NCI-H460 (cell line): ENCODE results near the gene SMYD5. TPM values are rescaled to one million over a fixed set of nuclear protein-coding genes. Genes with fewer than 3 reads are reported as not detected.

Source experiments
- DNase-seq: peaks from one replicate; pipeline ENCODE4 v3.0.0-alpha.2; 2016; ENCODE audit warnings: low read depth; ENCODE audit errors: extremely low read depth
- total RNA-seq: library from RNA; depleted of rRNA; stranded (reverse); fragments of >200 nt; shearing (Covaris generic); gene quantifications from 2 replicates; pipeline ENCODE4 v1.2.3, GENCODE V29; 2014

The SMYD5 gene
- total RNA-seq, 1 experiment from 2014 or later = 48.9 TPM

DNA sequence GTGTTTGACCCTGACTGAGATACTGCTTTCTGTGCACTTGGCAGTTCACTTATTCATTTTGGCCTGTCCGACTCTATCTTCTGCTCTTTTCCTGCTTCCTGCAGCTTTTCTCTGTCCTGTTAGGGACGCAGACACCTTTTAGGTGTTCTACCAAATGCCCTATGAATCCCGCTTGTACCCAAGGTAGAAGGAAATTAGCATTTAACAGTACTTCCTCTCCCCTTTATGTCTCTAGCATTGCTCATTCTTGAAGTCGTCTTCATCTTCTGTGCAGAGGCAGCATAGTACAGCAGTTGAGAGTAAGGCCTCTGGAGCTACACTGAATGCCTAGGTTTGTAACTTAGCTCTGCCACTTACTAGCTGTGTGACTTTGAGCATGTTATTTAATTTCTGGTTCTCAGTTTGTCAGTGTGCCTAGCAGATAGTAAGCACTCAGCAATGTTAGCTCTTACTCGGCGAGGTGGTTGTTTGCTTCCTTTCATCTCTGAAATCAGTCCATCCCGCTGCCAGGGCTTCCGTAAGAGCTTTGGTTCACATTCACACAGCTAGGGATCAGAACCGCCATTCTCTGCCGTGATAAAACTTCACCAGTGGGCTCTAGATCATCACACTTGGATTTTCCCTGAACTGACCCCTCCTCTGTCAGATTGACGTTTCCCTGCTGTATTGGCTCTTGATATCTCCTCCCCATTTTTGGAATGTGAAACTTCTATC, 21.4 kb downstream of the SMYD5 start:
- DNase-seq = no peak

GRCh38 chr2:73237168-73237567, 23.1 kb downstream of the SMYD5 start:
- DNase-seq = no peak

DNA sequence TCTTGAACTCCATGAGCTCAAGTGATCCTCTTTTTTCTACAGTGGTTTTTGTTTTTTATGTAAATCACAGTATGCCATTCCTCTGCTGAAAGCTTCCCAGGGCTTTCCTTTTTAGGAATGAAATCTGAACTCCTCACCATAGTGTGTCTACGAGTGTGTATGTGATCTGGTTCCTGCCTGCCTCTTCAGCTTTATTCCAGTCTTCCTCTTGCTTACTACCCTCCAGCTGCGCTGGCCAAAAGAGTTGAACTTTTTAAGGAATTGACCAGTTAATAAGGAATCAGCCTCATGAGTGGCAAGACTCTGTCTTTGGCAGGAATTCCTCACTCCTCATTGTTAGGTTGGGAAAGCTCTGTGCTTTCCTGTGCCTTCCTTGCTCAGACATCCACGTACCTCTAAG, 24.1 kb downstream of the SMYD5 start:
- DNase-seq = no peak

DNA sequence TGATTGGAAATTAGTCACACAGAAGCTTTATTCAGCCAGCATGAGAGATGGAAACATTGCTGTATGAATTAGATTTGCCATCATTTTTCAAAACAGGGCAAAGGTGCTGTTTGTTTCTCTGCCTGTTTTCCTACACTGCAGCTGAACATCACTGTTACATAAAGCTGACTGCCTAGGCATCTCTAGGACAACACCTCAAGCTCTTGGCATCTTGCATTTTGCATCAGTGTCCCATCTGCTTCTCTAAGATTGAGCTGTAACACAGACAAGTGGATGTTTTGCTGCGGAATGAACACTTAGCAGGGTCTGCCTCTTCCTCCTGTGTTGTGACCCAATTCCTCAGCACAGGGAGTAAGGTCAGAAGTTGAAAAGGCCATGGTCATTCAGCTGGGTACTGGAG, 24.9 kb downstream of the SMYD5 start:
- DNase-seq = no peak

GRCh38 chr2:73239776-73240175, 25.7 kb downstream of the SMYD5 start:
- DNase-seq = no peak

DNA sequence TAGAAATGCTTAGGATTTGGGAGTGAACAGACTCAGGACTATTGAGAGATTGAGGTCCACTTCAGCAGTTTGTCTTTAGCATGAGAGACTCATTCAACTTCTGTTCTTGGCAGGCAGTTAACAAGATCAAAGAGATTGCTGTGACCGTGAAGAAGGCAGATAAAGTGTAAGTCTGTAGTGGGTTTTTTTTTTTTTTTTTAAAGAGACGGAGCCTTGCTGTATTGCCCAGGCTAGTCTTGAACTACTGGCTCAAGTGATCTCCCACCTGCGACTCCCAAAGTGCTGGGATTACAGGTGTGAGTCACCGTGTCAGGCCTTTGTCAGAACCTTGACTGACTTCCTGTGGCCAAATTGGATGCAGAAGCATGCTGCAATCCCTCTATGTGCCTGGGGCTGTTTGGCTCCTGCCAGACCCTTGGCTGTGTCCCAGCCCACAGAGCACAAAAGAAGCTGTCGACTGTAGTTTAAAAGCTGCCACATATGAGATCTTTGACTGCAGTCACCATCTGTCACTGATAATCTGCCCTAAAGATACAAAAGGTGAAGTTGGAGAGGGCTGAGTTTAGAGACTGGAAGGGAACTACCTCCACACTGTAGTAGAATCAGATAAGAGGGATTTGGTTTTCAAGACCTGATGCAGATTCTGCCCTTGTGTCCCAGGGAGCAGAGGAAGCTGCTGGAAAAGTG, 30.0 kb downstream of the SMYD5 start:
- no peak for DNase-seq

GRCh38 chr2:73244580-73244979, 30.5 kb downstream of the SMYD5 start:
- no peak for DNase-seq

- DNase-seq = no peak
These were observed 32.8 kb downstream of the SMYD5 start for GRCh38 chr2:73246850-73247249.

DNA sequence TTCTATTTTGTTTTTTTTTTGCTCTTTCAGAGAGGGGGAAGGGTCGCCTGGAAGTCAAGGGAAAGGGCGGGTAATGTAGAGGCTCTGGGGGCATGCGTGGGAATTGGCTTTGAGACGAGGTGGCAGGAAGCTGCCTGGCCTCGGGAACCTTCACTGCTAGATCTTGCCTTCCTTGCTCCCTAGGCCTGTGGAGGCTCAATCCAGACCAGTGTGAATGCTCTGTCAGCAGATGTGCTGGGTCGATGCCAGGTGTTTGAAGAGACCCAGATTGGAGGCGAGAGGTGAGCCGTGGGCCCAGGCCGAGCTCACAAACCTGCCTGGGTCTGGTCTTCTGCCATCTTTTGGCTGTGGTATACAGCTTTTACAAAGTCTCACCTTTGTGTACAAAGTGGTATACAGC, 35.6 kb downstream of the SMYD5 start:
- no peak for DNase-seq

GRCh38 chr2:73250872-73251846, 37.1 kb downstream of the SMYD5 start:
- no peak for DNase-seq

- DNase-seq = no peak
These were observed 38.4 kb downstream of the SMYD5 start for GRCh38 chr2:73252238-73253027.

DNA sequence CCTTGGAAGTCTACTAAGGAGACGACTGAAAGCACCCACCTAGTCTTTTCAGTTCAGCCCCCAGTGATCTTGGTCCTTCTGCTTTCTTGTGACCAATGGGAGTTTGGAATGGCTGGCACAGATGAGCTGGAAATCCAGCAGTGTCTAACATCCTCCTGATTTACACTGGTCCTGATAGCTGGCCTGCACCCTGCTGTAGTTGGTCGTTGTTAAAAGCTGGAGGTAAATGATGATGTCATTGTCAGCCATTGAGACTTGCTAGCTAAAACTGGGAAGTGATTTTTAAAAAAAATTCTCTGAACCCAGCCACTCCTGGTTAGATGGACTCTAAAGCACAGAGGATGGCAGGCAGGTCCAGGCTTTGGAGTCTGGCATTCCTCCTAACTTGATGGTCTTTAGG, 39.4 kb downstream of the SMYD5 start:
- no peak for DNase-seq

DNA sequence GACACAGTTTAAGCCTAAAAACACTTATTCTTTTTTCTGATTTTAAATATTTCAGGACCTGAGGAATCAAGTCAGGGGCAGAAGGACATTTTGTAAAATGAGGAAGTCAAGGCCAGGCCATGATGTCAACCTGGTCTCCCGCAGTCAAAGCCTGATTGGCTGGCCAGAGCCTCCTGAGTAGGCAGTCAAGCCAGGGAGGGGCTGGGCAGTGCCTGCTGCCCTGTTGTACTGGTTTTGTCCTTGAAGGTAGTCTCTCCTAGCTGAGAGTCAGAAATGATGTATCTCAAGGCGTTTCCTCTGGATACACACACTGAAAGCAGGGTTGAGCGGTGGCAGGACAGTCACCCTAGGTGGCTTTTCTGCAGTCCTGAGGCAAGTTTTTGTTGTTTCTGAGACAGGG, 39.9 kb downstream of the SMYD5 start:
- no peak for DNase-seq

- no peak for DNase-seq
These were observed 40.4 kb downstream of the SMYD5 start for GRCh38 chr2:73254343-73255006.

DNA sequence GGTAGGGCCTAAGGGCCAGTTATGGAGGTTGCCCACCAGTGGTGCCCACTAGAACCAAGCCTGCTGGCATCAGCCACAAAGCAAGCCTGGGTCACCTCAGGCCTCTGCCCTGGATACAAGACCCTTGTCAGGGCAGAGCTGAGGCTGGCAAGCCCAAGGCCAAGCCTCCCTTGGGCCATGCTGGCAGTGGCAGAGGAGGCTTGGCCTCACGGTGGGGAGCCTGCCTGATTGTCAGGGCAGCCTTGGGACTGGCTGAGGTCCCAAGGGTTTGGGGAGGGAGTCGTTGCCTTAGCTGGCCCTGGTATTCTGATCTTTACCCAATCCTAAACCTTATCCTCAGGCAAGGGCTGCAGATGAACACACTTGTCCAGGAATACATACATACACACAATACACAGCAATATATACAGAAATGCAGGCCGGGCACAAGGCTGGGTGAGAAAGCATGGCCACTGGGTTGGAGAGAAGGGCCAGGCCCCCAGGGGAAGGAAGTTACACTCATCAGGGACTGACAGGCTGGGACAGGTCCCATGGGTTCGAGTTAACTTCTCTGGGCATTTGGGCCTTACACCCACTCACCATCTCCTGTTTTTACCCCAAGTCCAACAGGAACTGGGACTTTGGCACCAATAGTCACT, 41.1 kb downstream of the SMYD5 start:
- no peak for DNase-seq

DNA sequence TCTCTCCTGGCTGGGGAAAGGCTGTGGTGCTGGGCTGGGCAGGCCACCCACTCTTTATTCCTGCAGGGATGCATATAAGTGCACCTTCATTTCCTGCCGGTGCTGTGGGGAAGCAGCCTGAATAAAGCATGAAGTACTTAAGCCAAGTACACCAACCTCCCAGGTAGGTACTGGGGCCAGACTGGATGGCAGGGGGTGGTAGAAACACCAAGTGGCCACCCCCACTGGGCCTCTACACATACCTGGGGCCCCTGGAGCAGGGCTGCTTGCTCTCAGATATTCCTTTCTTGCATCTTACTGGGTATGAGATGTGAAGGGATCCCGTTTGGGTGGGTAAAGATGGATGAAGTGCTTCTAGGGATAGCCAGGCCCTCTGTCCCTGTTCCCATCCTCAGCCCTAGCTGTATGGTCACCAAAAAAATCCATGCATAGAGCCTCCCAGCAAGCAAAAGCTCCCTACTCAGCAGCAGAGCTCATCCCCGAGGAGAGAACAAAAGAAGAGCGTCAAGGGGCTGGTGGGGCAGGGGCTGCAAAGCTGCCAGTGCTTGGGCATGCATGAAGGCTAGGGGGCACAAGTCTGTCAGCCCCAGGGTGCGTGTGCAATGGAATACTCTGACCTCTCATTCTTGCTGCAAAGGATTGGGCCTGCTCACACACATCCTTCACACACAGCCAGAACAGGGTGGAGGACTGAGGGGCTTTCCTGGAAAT, 42.0 kb downstream of the SMYD5 start:
- no peak for DNase-seq

DNA sequence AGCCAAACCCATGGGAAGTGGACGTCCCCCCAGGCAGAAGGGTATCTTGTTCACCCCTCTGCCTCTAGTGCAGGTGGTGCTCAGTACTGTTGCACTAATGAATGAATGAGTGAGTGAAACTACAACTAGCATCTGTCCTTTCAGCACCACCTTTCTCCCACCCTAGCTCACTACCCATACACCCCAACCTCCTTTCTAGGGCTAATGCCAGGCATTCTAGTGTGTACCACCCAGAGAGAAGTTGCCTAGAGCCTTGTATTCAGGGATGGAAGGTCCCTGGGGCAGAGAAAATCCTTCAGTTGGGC, 42.5 kb downstream of the SMYD5 start:
- no peak for DNase-seq

DNA sequence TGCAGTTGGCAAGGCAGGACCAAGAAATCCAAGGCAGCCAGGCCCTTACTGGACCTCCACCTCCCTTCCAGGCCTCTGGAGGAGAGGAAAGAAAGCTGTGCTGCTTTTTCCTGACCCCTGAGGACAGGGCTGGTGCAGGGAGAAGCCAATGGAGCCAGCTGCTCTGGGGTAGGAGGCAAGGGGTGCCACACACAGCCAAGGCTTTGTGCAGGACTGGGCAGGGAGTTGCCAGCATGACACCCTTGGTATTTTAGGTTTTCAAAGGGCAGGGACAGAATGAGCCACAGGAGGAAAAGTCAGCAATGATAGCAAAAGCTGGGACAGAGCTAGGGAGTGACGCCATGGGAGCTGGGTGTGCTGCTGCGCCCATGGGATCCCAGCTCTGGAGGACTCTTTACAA, 43.0 kb downstream of the SMYD5 start:
- DNase-seq = no peak
